ENCODE measurements around the gene DLG4. TPM values are rescaled to one million over a fixed set of nuclear protein-coding genes. Genes with fewer than 3 reads are reported as not detected.

DLG4 gene
- total RNA-seq, 1 experiment from 2014 or later, result 59.7 TPM

DNA sequence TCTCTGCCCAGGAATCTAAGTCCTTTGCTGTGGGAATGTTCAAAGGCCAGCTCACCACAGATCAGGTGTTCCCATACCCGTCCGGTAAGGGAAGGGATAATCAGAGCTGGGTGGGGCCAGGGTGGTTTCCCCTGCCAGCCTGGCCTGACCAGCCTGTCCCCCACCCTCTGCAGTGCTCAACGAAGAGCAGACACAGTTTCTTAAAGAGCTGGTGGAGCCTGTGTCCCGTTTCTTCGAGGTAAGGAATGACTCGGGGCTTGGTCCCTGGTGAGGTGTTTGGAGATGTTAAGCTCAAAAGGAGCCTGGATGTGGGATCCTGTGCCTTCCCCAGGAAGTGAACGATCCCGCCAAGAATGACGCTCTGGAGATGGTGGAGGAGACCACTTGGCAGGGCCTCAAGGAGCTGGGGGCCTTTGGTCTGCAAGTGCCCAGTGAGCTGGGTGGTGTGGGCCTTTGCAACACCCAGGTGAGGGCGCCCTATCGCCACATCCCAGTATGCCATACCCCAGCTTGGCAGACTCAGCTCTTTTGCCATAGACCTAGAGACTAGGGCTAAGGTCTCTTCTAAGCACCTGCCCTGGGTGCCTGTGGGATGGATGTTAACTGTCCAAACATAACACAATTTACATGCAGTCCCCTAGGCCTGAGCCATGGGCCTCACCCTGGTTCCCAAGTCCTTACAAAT, 1.1 kb upstream of the DLG4 start:
- peaks cover 4% of the 10 kb centered on the region; the same call in 1 of the 2 replicates for H3K27me3 Mint-ChIP-seq (ENCODE audit: low read depth)
- ATAC-seq, result peak; percentile 50

More for the DNA sequence above, 1.1 kb upstream of the DLG4 start:
- Mint-ChIP-seq H3K9me3 (no peaks in the 10 kb centered on the region), H3K4me1 (peaks cover 43% of the 10 kb centered on the region), H3K4me3 (peak overlapping the region; percentile 89), H3K27ac (peak overlapping the region; percentile 93), H3K36me3 (peaks cover 11% of the 10 kb centered on the region)
- POLR2A ChIA-PET, result interaction anchor here (0.6 to 2.1 kb wide), 10 partner anchors 10 to 185 kb away, joined by 3 to 9 read pairs (median 6); partner anchors contain the start of genes CTDNEP1, DVL2, PHF23 and SLC16A13
- TF ChIP-seq ATF2 (CRISPR knock-in tag; IDR thresholded peaks at IDR 0.05; ENCODE audit: borderline replicate concordance, low read depth), result no peak
- 0 out of 2 replicates have a peak, but pooled peaks have one; percentile 14 for TF ChIP-seq ZNF532 (CRISPR knock-in tag; IDR thresholded peaks at IDR 0.05; ENCODE audit: borderline replicate concordance)
- TF ChIP-seq ZNF671 (CRISPR knock-in tag; IDR thresholded peaks at IDR 0.05), result no peak
- 0 out of 2 replicates have a peak, but pooled peaks have one; percentile 33 for TF ChIP-seq NFATC4 (CRISPR knock-in tag; IDR thresholded peaks at IDR 0.05)
- TF ChIP-seq NR1H2 (CRISPR knock-in tag; IDR thresholded peaks at IDR 0.05), result no peak
- TF ChIP-seq, protein P1, sequence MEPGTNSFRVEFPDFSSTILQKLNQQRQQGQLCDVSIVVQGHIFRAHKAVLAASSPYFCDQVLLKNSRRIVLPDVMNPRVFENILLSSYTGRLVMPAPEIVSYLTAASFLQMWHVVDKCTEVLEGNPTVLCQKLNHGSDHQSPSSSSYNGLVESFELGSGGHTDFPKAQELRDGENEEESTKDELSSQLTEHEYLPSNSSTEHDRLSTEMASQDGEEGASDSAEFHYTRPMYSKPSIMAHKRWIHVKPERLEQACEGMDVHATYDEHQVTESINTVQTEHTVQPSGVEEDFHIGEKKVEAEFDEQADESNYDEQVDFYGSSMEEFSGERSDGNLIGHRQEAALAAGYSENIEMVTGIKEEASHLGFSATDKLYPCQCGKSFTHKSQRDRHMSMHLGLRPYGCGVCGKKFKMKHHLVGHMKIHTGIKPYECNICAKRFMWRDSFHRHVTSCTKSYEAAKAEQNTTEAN (CRISPR knock-in tag; IDR thresholded peaks at IDR 0.05), result no peak
- TF ChIP-seq HMGA2 (CRISPR knock-in tag; IDR thresholded peaks at IDR 0.05), result no peak
- no peak for TF ChIP-seq ZNF317 (CRISPR knock-in tag; IDR thresholded peaks at IDR 0.05; ENCODE audit: borderline replicate concordance, low read depth)
- TF ChIP-seq, protein P2, sequence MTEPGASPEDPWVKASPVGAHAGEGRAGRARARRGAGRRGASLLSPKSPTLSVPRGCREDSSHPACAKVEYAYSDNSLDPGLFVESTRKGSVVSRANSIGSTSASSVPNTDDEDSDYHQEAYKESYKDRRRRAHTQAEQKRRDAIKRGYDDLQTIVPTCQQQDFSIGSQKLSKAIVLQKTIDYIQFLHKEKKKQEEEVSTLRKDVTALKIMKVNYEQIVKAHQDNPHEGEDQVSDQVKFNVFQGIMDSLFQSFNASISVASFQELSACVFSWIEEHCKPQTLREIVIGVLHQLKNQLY (CRISPR knock-in tag; IDR thresholded peaks at IDR 0.05), result 0 out of 2 replicates have a peak, but pooled peaks have one; percentile 43
- TF ChIP-seq ZNF416 (CRISPR knock-in tag; IDR thresholded peaks at IDR 0.05), result 0 out of 2 replicates have a peak, but pooled peaks have one; percentile 19
- no peak for TF ChIP-seq PRRX2 (CRISPR knock-in tag; IDR thresholded peaks at IDR 0.05)
- TF ChIP-seq E2F5 (CRISPR knock-in tag; IDR thresholded peaks at IDR 0.05), result peak; percentile 52; the same call in 1 of the 2 replicates
- TF ChIP-seq JAZF1 (CRISPR knock-in tag; IDR thresholded peaks at IDR 0.05), result no peak
- no peak for TF ChIP-seq GABPB1 (CRISPR knock-in tag; IDR thresholded peaks at IDR 0.05)
- DNase-seq (ENCODE audit: low spot score), result peak; percentile 69
- CTCF ChIA-PET, result interaction anchor here (0.6 to 4.8 kb wide), 22 partner anchors 10 to 340 kb away, joined by 3 to 36 read pairs (median 4); partner anchors contain the start of genes ACAP1, DVL2, GABARAP and PHF23
